H1 (cell line): ENCODE results near the gene NASP. TPM values are rescaled to one million over a fixed set of nuclear protein-coding genes. Genes with fewer than 3 reads are reported as not detected.

Experiments used
- CTCF ChIA-PET: fragments of 300-600 bp; sonication (Branson Sonifier 250); formaldehyde crosslinking; loops from one replicate; lab custom pipeline; 2021; ENCODE audit not compliant: partially characterized antibody; lab: Charles Lee
- POLR2A ChIA-PET: fragments of 300-600 bp; sonication (Branson Sonifier 250); formaldehyde crosslinking; loops from one replicate; lab custom pipeline; 2021; ENCODE audit warnings: inconsistent platforms; ENCODE audit not compliant: partially characterized antibody; lab: Charles Lee
- DNase-seq, 2 experiments: peaks; one replicate each; pipeline versions ENCODE4 v3.0.0 to v3.0.0-alpha.2; 2010 to 2022; ENCODE audit warnings: low spot score in 2 of 2, low read depth in 1 of 2, mixed read lengths in 1 of 2
- FAIRE-seq: peaks from 2 replicates; lab custom pipeline; 2011; peaks lifted over from hg19 to GRCh38; lab: Jason Lieb, UNC
- H2AFZ ChIP-seq: 2 replicates; pipeline ENCODE4 v1.8.1; 2012; ENCODE audit warnings: low read length, inconsistent platforms
- H2AK5ac ChIP-seq: 2 replicates; pipeline ENCODE4 v1.6.1; 2013; ENCODE audit warnings: low read depth, low read length
- H2BK120ac ChIP-seq: replicated peaks from 2 replicates; pipeline ENCODE3; 2013; ENCODE audit warnings: low read depth, low read length, inconsistent platforms
- H2BK12ac ChIP-seq: 2 replicates; pipeline ENCODE4 v1.6.1; 2013; ENCODE audit warnings: low read depth, low read length
- H2BK15ac ChIP-seq: 2 replicates; pipeline ENCODE4 v1.6.1; 2013; ENCODE audit warnings: low read length
- H2BK20ac ChIP-seq: 2 replicates; pipeline ENCODE4 v1.6.1; 2013; ENCODE audit warnings: low read length
- H2BK5ac ChIP-seq: 2 replicates; pipeline ENCODE4 v1.6.1; 2013; ENCODE audit warnings: low read depth, low read length
- H3K14ac ChIP-seq: 2 replicates; pipeline ENCODE4 v1.6.1; 2013; ENCODE audit warnings: inconsistent platforms; ENCODE audit not compliant: insufficient read length
- H3K18ac ChIP-seq: 2 replicates; pipeline ENCODE4 v1.6.1; 2013; ENCODE audit warnings: low read length; ENCODE audit errors: extremely low read depth
- H3K23ac ChIP-seq: 2 replicates; pipeline ENCODE4 v1.6.1; 2013; ENCODE audit warnings: inconsistent platforms; ENCODE audit not compliant: insufficient read length
- H3K23me2 ChIP-seq: 2 replicates; pipeline ENCODE4 v1.6.1; 2013; ENCODE audit warnings: low read depth, low read length
- H3K27ac ChIP-seq: 2 replicates; pipeline ENCODE4 v1.6.1; 2011; ENCODE audit warnings: low read depth, low read length, inconsistent platforms
- H3K27me3 ChIP-seq, 4 experiments: replicated peaks in 1 of 4; 1 replicate in 1 of 4; 2 replicates in 3 of 4; pipeline versions ENCODE4 v1.6.1 to v1.8.1; 2011 to 2013; ENCODE audit warnings: low read length in 3 of 4, mild to moderate bottlenecking in 3 of 4, inconsistent platforms in 2 of 4, mixed read lengths in 2 of 4, moderate library complexity in 1 of 4; ENCODE audit not compliant: control insufficient read depth in 3 of 4, insufficient read depth in 3 of 4; ENCODE audit errors: extremely low read depth in 1 of 4
- H3K36me3 ChIP-seq, 4 experiments: 2 replicates each; pipeline versions ENCODE4 v1.6.1 to v1.8.1; 2011 to 2013; ENCODE audit warnings: mild to moderate bottlenecking in 4 of 4, low read length in 3 of 4, moderate library complexity in 2 of 4, control low read depth in 1 of 4, inconsistent platforms in 1 of 4; ENCODE audit not compliant: insufficient read depth in 4 of 4, control insufficient read depth in 2 of 4
- H3K4ac ChIP-seq: replicated peaks from 2 replicates; pipeline ENCODE3; 2013; ENCODE audit warnings: low read length, low read depth, mixed read lengths, inconsistent platforms; ENCODE audit not compliant: insufficient read length
- H3K4me1 ChIP-seq, 4 experiments: replicated peaks in 1 of 4; 1 replicate in 1 of 4; 2 replicates in 3 of 4; pipeline versions ENCODE4 v1.6.1 to v1.8.1; 2011 to 2013; ENCODE audit warnings: low read length in 3 of 4, inconsistent platforms in 2 of 4, mixed read lengths in 1 of 4; ENCODE audit not compliant: insufficient read depth in 4 of 4, control insufficient read depth in 3 of 4
- H3K4me2 ChIP-seq, 2 experiments: 2 replicates each; pipeline versions ENCODE4 v1.6.1 to v1.8.1; 2011 to 2013; ENCODE audit warnings: low read depth in 2 of 2, low read length in 2 of 2, control low read depth in 1 of 2, inconsistent platforms in 1 of 2, mild to moderate bottlenecking in 1 of 2; ENCODE audit not compliant: insufficient read depth in 1 of 2
- H3K4me3 ChIP-seq, 4 experiments: fragments of 200-600, 300-600 bp in 1 of 4; sonication (generic), shearing (Covaris generic), sonication (Bioruptor Twin) in 1 of 4; 2 replicates each; pipeline versions ENCODE4 v1.5.1 to v1.8.1; 2011 to 2016; ENCODE audit warnings: low read length in 4 of 4, low read depth in 3 of 4, control low read depth in 2 of 4, inconsistent platforms in 2 of 4, mild to moderate bottlenecking in 2 of 4, mixed read lengths in 1 of 4, moderate library complexity in 1 of 4; ENCODE audit not compliant: insufficient read depth in 2 of 4; ENCODE audit errors: extremely low read depth in 1 of 4
- H3K56ac ChIP-seq: replicated peaks from 2 replicates; pipeline ENCODE3; 2013; ENCODE audit warnings: low read depth, mild to moderate bottlenecking, mixed read lengths, low read length, inconsistent platforms; ENCODE audit not compliant: insufficient read length
- H3K79me1 ChIP-seq: 2 replicates; pipeline ENCODE4 v1.6.1; 2013; ENCODE audit warnings: low read depth, low read length, control low read depth
- H3K79me2 ChIP-seq, 2 experiments: 2 replicates each; pipeline versions ENCODE4 v1.6.1 to v1.8.1; 2012 to 2013; ENCODE audit warnings: low read length in 2 of 2, mild to moderate bottlenecking in 2 of 2, inconsistent platforms in 1 of 2; ENCODE audit not compliant: insufficient read depth in 2 of 2, control insufficient read depth in 1 of 2
- H3K9ac ChIP-seq, 4 experiments: replicated peaks in 1 of 4; 1 replicate in 1 of 4; 2 replicates in 3 of 4; pipeline versions ENCODE4 v1.6.1 to v1.8.1; 2011 to 2013; ENCODE audit warnings: low read depth in 3 of 4, low read length in 3 of 4, control low read depth in 2 of 4, mild to moderate bottlenecking in 2 of 4, moderate library complexity in 2 of 4, inconsistent platforms in 1 of 4; ENCODE audit errors: extremely low read depth in 1 of 4
- H3K9me3 ChIP-seq, 2 experiments: 2 replicates each; pipeline versions ENCODE4 v1.6.1 to v1.8.1; 2012 to 2013; ENCODE audit warnings: mild to moderate bottlenecking in 2 of 2, moderate library complexity in 2 of 2, control low read depth in 1 of 2, inconsistent platforms in 1 of 2, low read depth in 1 of 2, low read length in 1 of 2, mixed read lengths in 1 of 2; ENCODE audit not compliant: insufficient read depth in 2 of 2
- H4K20me1 ChIP-seq, 2 experiments: replicated peaks in 1 of 2; 2 replicates each; pipeline versions ENCODE3 to v1.8.1; 2011 to 2013; ENCODE audit warnings: inconsistent platforms in 2 of 2, low read length in 2 of 2, mild to moderate bottlenecking in 1 of 2; ENCODE audit not compliant: insufficient read depth in 2 of 2, control insufficient read depth in 1 of 2
- H4K5ac ChIP-seq: 2 replicates; pipeline ENCODE4 v1.6.1; 2013; ENCODE audit warnings: low read length, low read depth, mixed read lengths, inconsistent platforms; ENCODE audit not compliant: insufficient read length
- H4K8ac ChIP-seq: 2 replicates; pipeline ENCODE4 v1.8.0; 2013; ENCODE audit warnings: mild to moderate bottlenecking, moderate library complexity, low read length, inconsistent platforms; ENCODE audit not compliant: insufficient read depth; ENCODE audit errors: extremely low read depth
- H4K91ac ChIP-seq: replicated peaks from 2 replicates; pipeline ENCODE3; 2013; ENCODE audit warnings: low read length, mixed read lengths, inconsistent platforms; ENCODE audit not compliant: insufficient read length
- MAX ChIP-seq: IDR thresholded peaks from 2 replicates; pipeline ENCODE4 v1.6.1; 2012; ENCODE audit warnings: inconsistent platforms
- YY1 ChIP-seq: IDR thresholded peaks from 2 replicates; pipeline ENCODE4 v1.6.1; 2011; ENCODE audit warnings: low read depth, mild to moderate bottlenecking, low read length
- WGBS, 2 experiments: shearing (Covaris generic) in 1 of 2; methylation state at CpG; one replicate each; pipeline versions ENCODE4 v1.1.6 to v1.1.7; 2013 to 2015; ENCODE audit warnings: low lambda C conversion rate in 2 of 2, mixed read lengths in 2 of 2, inconsistent platforms in 1 of 2, low coverage in 1 of 2, missing lambda C conversion rate in 1 of 2; ENCODE audit not compliant: insufficient replicate concordance in 2 of 2, insufficient coverage in 1 of 2, insufficient read length in 1 of 2; ENCODE audit errors: extremely low coverage in 1 of 2, missing lambda C conversion rate in 1 of 2; 5-methylcytosine and 5-hydroxymethylcytosine counted together
- polyA plus RNA-seq, 7 experiments: library from polyadenylated mRNA; depleted of rRNA in 3 of 7; stranded (reverse) in 5 of 7; unstranded in 2 of 7; fragments of >200 nt in 5 of 7; fragments of 200-250 nt in 2 of 7; gene quantifications; 1 replicate in 5 of 7; 2 replicates in 1 of 7; 4 replicates in 1 of 7; pipeline versions ENCODE4 v1.2.1 to v1.2.3, GENCODE V29; 2011 to 2013; ENCODE audit warnings: missing spikeins in 2 of 7, mixed read lengths in 2 of 7
- total RNA-seq: library from RNA; stranded (reverse); fragmentation: NEBNext Ultra II Directional; extraction: Animal tissue kit (Norgen Biotek cat#: 25700); gene quantifications from 2 replicates; pipeline ENCODE4 v1.2.1, GENCODE V29; 2021

The NASP gene
- total and polyA plus RNA-seq, 2 of the 8 experiments (the other 6 are each of a cell fraction or from before 2014, with no cell fraction given): 263 to 647 TPM

- CTCF ChIA-PET: interaction anchor here (0.9 to 1.1 kb wide), 2 partner anchors 20 to 29 kb away, joined by 3 read pairs; no protein-coding TSS in a partner anchor
- no peak overlapping the region for H3K23ac ChIP-seq
Measured at GRCh38 chr1:45604239-45604638, 20.4 kb downstream of the NASP start.

More at GRCh38 chr1:45604239-45604638, 20.4 kb downstream of the NASP start:
- H2AK5ac ChIP-seq: no peak overlapping the region
- H3K36me3 ChIP-seq: peaks cover 21 to 79% (median 58%) of the 10 kb centered on the region in 4 experiments; a peak in 7 of 8 replicates
- H2BK120ac ChIP-seq: no peak overlapping the region
- DNase-seq: no peak
- H3K9me3 ChIP-seq: no peaks in the 10 kb centered on the region
- peaks cover 13 to 26% of the 10 kb centered on the region in 2 experiments for H4K20me1 ChIP-seq
- H3K14ac ChIP-seq: no peak overlapping the region
- no peak overlapping the region for H2BK20ac ChIP-seq
- no peaks in the 10 kb centered on the region for H3K27me3 ChIP-seq
- no peak overlapping the region for H3K27ac ChIP-seq
- H3K4me3 ChIP-seq: no peak overlapping the region
- 80% methylated on average over 2 of the region's 2 CpGs; no CpG with 5 or more reads in 1 of the 2 experiments for WGBS, 2 experiments
- no peak overlapping the region for H3K4ac ChIP-seq
- H3K23me2 ChIP-seq: no peaks in the 10 kb centered on the region
- H3K56ac ChIP-seq: no peak overlapping the region
- no peak overlapping the region for H4K5ac ChIP-seq
- TF ChIP-seq YY1 (no peak), MAX (no peak)
- TF ChIP-seq, all 59 proteins: peak for 0
- H3K9ac ChIP-seq: no peak overlapping the region
- H2BK12ac ChIP-seq: no peak overlapping the region
- POLR2A ChIA-PET: interaction anchor here (0.8 to 10.9 kb wide), 7 partner anchors 9 to 82 kb away, joined by 3 to 90 read pairs (median 5); partner anchors contain the start of genes NASP and PRDX1
- H3K4me1 ChIP-seq: no peaks in the 10 kb centered on the region; a peak in 1 of 7 replicates
- no peak overlapping the region for H2BK5ac ChIP-seq
- no peak for FAIRE-seq
- H2AFZ ChIP-seq: no peak overlapping the region
- no peak overlapping the region for H2BK15ac ChIP-seq
- no peak overlapping the region for H3K18ac ChIP-seq
- H4K91ac ChIP-seq: no peak overlapping the region
- peaks cover under 1 to 97% of the 10 kb centered on the region in 2 experiments for H3K79me2 ChIP-seq
- peaks cover 2% of the 10 kb centered on the region for H3K79me1 ChIP-seq
- no peak overlapping the region for H3K4me2 ChIP-seq
- H4K8ac ChIP-seq: no peak overlapping the region
